HK-2 (cell line): ENCODE results near the gene OR2AJ1.

Experiments
- DNase-seq: peaks from one replicate; pipeline ENCODE4 v3.0.0-alpha.2; 2018; ENCODE audit not compliant: unreplicated experiment

The OR2AJ1 gene

GRCh38 chr1:247924868-247925267 is at the start of gene OR2AJ1:
Gene OR2AJ1, plus strand, starts transcription at chr1:247924889. Its CDS starts 8,880 bp downstream, at chr1:247933769.
- DNase-seq, result no peak

GRCh38 chr1:247883346-247883745 is 41.3 kb upstream of the OR2AJ1 start:
- DNase-seq, result no peak

GRCh38 chr1:247884797-247885413 is 39.8 kb upstream of the OR2AJ1 start:
- DNase-seq, result no peak

GRCh38 chr1:247895163-247895637 is 29.5 kb upstream of the OR2AJ1 start, which contains the start of gene OR2W3:
Gene OR2W3, plus strand, starts transcription at chr1:247895587. Its CDS starts 0 bp downstream, at chr1:247895587.
- DNase-seq, result no peak

GRCh38 chr1:247895976-247896375 is 28.7 kb upstream of the OR2AJ1 start:
- DNase-seq, result no peak

GRCh38 chr1:247904122-247904521 is 20.6 kb upstream of the OR2AJ1 start:
- DNase-seq, result no peak

GRCh38 chr1:247905181-247905580 is 19.5 kb upstream of the OR2AJ1 start:
- DNase-seq, result no peak

GRCh38 chr1:247905910-247906503 is 18.7 kb upstream of the OR2AJ1 start:
- no peak for DNase-seq

GRCh38 chr1:247906504-247907047 is 18.1 kb upstream of the OR2AJ1 start:
- DNase-seq, result no peak

GRCh38 chr1:247908766-247909165 is 15.9 kb upstream of the OR2AJ1 start:
- no peak for DNase-seq

- DNase-seq, result no peak
These were observed 10.9 kb upstream of the OR2AJ1 start for GRCh38 chr1:247913786-247914185.

- no peak for DNase-seq
These were observed 9.6 kb upstream of the OR2AJ1 start for GRCh38 chr1:247914941-247915662.

- DNase-seq, result no peak
These were observed 4.7 kb upstream of the OR2AJ1 start, which contains the start of gene OR2T8 for GRCh38 chr1:247919952-247920351. Gene OR2T8, plus strand, starts transcription at chr1:247920252. Its CDS starts 766 bp downstream, at chr1:247921018.

GRCh38 chr1:247923941-247924340 is 748 bp upstream of the OR2AJ1 start:
- DNase-seq, result no peak

- no peak for DNase-seq
These were observed 9.3 kb downstream of the OR2AJ1 start for GRCh38 chr1:247933989-247934388.

- DNase-seq, result no peak
These were observed 11.1 kb downstream of the OR2AJ1 start for GRCh38 chr1:247935781-247936180.

GRCh38 chr1:247936415-247936814 is 11.7 kb downstream of the OR2AJ1 start:
- DNase-seq, result no peak

- DNase-seq, result peak; percentile 24
These were observed 12.5 kb downstream of the OR2AJ1 start for GRCh38 chr1:247936965-247937734.

- DNase-seq, result no peak
These were observed 17.9 kb downstream of the OR2AJ1 start for GRCh38 chr1:247942624-247943023.

- no peak for DNase-seq
These were observed 23.9 kb downstream of the OR2AJ1 start, which contains the start of gene OR2L8 for GRCh38 chr1:247948558-247948957. Gene OR2L8, plus strand, starts transcription at chr1:247948858. Its CDS starts 0 bp downstream, at chr1:247948858.

GRCh38 chr1:247953408-247953807 is 28.7 kb downstream of the OR2AJ1 start:
- DNase-seq, result no peak
